Coronary artery (tissue), 2 donors: ENCODE measurements around the gene CASP10.

ENCODE experiments used
- DNase-seq: peaks from one replicate; pipeline ENCODE4 v3.0.0-alpha.2; 2017; ENCODE audit warnings: low spot score
- H3K27ac ChIP-seq, 2 donors: fragments of 200-600 bp; sonication (generic); one replicate each; pipeline ENCODE4 v1.5.1; 2016 to 2019
- H3K4me3 ChIP-seq: fragments of 200-600 bp; sonication (generic); 2 replicates; pipeline ENCODE4 v1.5.1; 2016; ENCODE audit warnings: mild to moderate bottlenecking, moderate library complexity
- CTCF ChIP-seq: fragments of 200-600 bp; sonication (generic); IDR thresholded peaks from one replicate; pipeline ENCODE4 v1.5.1; 2019; ENCODE audit warnings: antibody characterized with exemption

CASP10 gene

GRCh38 chr2:201151127-201151981 lies 31.6 kb upstream of the CASP10 start:
- peak overlapping the region; percentile 48 to 72 for H3K27ac ChIP-seq
- no peak for TF ChIP-seq CTCF
- H3K4me3 ChIP-seq = peak overlapping the region; percentile 3
- DNase-seq = no peak

GRCh38 chr2:201152517-201152916 lies 30.4 kb upstream of the CASP10 start:
- no peak for DNase-seq
- Histone ChIP-seq H3K27ac (peak overlapping the region; percentile 3 to 47), H3K4me3 (no peak overlapping the region)
- no peak for TF ChIP-seq CTCF

DNA sequence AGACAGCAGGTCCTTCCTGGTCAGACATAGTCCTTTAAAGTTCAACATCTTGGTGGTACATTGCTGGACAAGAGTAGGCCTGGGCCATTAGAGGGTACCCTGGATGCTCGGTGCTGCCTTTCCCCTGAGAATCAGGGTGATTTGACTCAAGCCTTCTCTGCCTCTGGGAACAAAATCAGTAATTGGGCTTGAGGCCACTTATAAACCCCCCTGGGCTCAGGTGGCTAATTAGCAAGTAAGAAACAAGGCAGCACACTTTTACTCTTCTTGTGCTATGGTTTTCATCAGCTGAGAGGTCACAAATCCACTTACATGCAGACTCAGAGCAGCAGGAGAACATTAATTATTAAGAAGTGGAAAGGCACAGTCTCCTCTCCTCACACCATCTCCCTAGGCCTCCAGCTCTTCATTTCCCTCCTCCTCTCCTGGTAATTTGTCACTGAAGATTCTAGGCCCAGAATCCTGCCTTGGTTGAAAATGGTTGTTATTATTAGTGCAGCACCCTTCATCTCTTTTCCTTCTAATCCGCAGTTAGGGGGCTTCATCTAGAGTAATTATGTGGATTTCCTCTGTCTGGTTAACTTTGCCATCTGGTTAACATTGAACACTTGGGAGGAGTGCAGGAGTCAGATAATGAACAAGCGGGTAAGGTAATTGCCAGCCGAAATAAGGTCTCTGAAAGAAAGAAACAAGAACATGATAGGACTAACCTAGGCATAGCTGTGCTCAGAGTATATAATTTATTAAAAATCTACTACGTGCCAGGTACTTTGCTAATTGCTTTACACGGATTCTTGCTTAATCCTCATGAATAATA lies 29.7 kb upstream of the CASP10 start:
- Histone ChIP-seq H3K4me3 (no peak overlapping the region), H3K27ac (peak overlapping the region in 1 of 2 donors; percentile 47)
- DNase-seq = no peak
- no peak for TF ChIP-seq CTCF

- peak overlapping the region in 1 of 2 donors; percentile 2 for H3K27ac ChIP-seq
- no peak overlapping the region for H3K4me3 ChIP-seq
- no peak for DNase-seq
- no peak for TF ChIP-seq CTCF
Measured at GRCh38 chr2:201154615-201155399, 28.1 kb upstream of the CASP10 start.

- Histone ChIP-seq H3K4me3 (no peak overlapping the region), H3K27ac (no peak overlapping the region)
- DNase-seq = no peak
- no peak for TF ChIP-seq CTCF
Measured at GRCh38 chr2:201156036-201156435, 26.9 kb upstream of the CASP10 start.

DNA sequence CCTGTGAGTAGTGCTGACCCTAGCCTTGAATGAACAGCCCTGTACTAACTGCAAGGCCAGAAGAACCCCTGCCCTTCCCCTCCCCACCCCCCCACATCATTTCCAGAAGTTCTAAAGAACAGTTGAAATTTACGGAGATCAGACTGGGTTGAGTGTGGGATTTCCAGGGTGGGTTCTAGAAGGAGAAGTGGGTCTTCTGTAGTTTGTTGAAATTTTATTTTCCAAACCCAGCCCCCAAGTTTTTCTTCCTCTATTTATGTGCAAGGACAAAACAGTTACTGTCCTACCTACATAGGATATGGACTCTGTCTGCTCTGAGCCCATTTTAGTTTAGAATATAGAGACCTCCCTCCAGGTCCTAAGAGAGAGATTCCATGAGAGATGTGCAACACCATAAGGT lies 26.3 kb upstream of the CASP10 start:
- Histone ChIP-seq H3K27ac (peak overlapping the region in 1 of 2 donors; percentile 35), H3K4me3 (no peak overlapping the region)
- DNase-seq = no peak
- no peak for TF ChIP-seq CTCF
